Neural cell (in vitro differentiated cells): ENCODE measurements around the gene SYT2.

Source experiments
- CTCF ChIP-seq: fragments of 450-650 bp; IDR thresholded peaks from 2 replicates; pipeline ENCODE4 v1.5.1; 2014; ENCODE audit warnings: antibody characterized with exemption, mild to moderate bottlenecking, moderate library complexity; ENCODE audit not compliant: poor library complexity, severe bottlenecking
- MXI1 ChIP-seq: fragments of 450-650 bp; conservative IDR thresholded peaks from 2 replicates; pipeline ENCODE4 v1.6.1; 2014; ENCODE audit warnings: antibody characterized with exemption, mild to moderate bottlenecking; ENCODE audit not compliant: poor library complexity, severe bottlenecking

- TF ChIP-seq MXI1 (no peak), CTCF (no peak)
These were observed 145.2 kb downstream of the SYT2 start for GRCh38 chr1:202564958-202565495.
